ENCODE results near the gene RBFOX1. TPM values are rescaled to one million over a fixed set of nuclear protein-coding genes. Genes with fewer than 3 reads are reported as not detected.

Gene RBFOX1
- total RNA-seq, 1 donor from 2014 or later, result not detected

DNA sequence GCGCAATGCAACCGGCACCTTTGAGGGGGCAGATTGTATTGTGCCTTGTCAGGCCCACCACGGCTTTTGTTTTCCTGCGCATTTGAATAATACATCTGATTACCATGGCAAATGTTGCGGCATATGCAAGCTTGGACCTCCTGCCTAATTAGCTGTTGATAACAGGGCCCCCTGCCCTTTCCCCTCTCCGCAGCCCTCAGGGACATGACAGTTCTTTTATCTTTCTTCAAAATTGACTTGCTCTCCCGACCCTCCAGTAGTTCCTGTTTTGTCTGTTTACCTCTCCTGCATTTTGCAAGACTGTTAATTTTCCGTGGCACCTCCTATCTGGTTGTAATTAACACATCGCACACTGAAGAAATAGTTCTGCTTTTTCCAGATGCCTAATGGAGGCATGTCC is 86.8 kb downstream of the RBFOX1 start:
- no peak for DNase-seq (ENCODE audit: low read depth in 2 of 2)

DNA sequence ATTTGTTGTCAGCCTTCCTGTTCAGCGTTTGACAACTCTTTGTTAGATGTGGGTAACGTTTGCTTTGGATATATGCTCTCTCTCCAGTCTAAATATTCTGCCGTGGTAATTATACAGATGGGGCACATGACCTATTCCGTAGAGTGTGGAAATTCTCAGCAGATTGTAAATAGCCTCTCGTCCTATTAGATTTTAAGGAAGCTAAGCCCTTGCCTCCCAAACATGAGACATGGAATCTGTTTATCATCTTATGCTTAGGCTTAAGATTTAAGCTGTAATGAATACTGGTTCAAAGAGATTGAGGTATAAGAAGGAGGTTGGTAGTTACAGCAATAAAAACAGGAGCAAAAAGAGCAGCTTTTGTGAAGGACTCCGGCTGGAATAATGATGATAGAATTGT is 87.4 kb downstream of the RBFOX1 start:
- no peak for DNase-seq (ENCODE audit: low read depth in 2 of 2)

GRCh38 chr16:7420843-7421242 is 88.2 kb downstream of the RBFOX1 start:
- no peak for DNase-seq (ENCODE audit: low read depth in 2 of 2)

- DNase-seq (ENCODE audit: low read depth in 2 of 2), result no peak
Observed at GRCh38 chr16:7421578-7421977, 88.9 kb downstream of the RBFOX1 start.

- no peak for DNase-seq (ENCODE audit: low read depth in 2 of 2)
Observed at GRCh38 chr16:7422036-7422888, 89.6 kb downstream of the RBFOX1 start.

DNA sequence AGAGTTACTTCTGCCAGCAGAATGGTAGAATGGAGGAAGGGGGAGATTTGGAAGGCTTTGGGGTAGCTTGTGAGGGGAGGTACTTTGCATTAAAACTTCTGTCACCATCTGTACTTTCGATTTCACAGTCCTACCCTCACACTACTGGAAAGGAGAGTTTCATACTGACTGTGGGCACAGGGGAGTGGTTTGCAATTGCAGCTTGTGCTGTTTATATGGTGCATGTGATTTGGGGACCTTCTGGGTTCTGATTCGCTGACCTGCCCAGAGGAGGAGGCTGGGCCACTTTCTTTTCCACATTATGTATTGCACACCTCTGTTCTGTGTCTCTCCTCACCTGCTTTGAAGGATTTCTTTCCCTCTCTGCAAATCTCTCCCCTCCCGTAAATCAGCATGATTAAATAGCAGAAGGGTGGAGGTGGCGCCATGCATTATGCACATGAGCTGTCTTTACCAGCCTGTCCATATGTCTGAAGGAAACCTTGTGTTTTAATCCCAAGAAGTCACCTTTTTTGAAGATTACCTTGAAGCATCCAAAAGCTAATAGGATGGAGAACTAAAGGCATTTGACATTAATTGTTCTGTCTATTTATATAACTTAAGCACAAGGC is 90.9 kb downstream of the RBFOX1 start:
- DNase-seq (ENCODE audit: low read depth in 2 of 2), result no peak

- DNase-seq (ENCODE audit: low read depth in 2 of 2), result no peak
Observed at GRCh38 chr16:7426161-7426560, 93.5 kb downstream of the RBFOX1 start.

DNA sequence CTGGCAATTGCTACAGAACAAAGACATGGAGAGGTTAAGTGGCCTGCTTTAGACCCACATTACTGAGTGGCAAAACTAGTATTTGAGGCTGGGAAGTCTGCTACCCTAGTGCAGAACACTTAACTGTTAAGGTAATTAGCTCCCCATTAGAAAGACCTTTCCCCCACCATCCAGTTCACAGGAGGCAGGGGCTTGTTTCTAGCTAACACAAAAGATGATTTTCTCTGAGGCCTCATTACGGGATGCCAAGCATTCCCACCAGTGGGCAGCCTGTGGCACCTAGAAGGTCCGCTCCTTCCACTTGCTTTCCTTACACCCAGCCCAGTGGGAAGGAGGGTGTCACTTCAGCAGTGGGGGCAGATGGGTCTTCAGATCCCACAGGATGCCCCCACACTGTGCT is 99.1 kb downstream of the RBFOX1 start:
- no peak for DNase-seq (ENCODE audit: low read depth in 2 of 2)

GRCh38 chr16:7436306-7436705 is 103.7 kb downstream of the RBFOX1 start:
- no peak for DNase-seq (ENCODE audit: low read depth in 2 of 2)

DNA sequence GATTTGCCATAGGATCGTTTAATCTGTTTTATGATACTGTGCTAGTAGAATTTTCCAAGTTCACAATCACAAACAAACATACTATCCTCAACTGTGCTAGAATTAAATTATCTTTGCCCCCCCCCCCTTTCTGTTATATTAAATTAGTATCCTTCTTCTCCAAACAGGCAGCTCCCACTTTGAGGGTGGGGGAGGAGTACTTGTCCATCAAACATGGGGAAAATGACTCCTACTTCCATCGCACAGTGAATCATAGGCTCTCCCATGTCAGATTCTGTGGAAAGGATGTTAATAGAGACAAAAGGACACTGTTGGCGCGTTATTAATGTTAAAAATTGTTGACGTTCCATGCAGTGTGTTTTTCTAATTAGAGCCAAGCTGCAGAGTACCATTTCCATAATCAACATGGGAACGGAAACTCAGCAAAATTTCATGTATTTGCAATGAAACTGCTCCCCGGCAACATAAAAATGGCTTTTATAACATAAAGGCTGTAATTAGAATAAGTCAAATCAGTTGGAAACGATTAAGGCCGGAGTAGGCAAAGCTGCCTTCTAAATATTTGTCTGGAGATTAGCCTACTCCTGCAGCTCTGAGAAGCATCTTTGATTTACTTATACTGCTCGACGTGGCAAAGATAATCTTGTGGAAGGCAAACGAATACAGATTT is 104.6 kb downstream of the RBFOX1 start:
- DNase-seq (ENCODE audit: low read depth in 2 of 2), result no peak

- no peak for DNase-seq (ENCODE audit: low read depth in 2 of 2)
Observed at GRCh38 chr16:7437843-7438242, 105.2 kb downstream of the RBFOX1 start.

- DNase-seq (ENCODE audit: low read depth in 2 of 2), result no peak
Observed at GRCh38 chr16:7438601-7439000, 106.0 kb downstream of the RBFOX1 start.

DNA sequence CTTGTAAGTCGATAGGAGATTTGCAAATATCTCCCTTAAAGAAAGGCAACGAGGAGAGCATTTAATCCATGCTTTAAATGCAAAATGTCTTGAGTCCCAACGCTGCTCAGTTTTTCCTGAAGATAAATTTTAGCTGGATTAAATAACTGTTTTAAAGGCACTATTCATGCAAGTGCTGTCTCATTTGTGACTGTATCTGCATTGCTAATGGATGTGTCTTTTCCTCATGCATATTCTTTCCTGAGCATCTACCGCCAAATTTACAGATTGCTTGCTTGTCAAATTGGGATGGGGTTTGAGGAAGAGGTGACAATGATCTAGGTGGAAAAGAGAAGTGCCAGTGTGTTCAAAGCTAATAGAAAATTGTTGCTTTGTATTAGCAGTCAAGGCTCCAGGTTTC is 106.9 kb downstream of the RBFOX1 start:
- no peak for DNase-seq (ENCODE audit: low read depth in 2 of 2)

DNA sequence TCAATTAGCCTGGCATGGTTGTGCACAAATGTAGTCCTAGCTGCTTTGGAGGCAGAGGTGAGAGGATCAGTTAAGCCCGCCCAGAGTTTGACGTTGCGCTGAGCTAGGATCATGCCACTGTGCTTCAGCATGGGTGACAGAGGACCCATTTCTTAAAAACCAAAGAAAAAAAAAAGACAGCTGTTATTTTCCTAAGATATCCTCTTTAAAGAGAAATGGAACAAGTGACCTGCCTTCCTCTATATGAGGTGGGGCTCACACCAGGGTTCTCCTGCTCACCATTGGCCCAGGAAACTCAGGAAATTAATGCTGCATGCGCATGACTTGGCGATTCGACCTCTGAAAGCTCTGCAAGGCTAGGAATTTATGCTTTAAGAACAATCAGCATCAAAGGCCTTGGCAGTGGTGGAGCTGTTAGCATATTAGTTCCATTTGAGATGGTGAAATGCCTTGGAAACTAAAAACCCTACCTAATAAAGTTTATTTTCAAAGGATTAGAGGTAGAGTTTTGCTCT is 108.3 kb downstream of the RBFOX1 start:
- no peak for DNase-seq (ENCODE audit: low read depth in 2 of 2)

GRCh38 chr16:7442050-7442449 is 109.4 kb downstream of the RBFOX1 start:
- DNase-seq (ENCODE audit: low read depth in 2 of 2), result no peak

DNA sequence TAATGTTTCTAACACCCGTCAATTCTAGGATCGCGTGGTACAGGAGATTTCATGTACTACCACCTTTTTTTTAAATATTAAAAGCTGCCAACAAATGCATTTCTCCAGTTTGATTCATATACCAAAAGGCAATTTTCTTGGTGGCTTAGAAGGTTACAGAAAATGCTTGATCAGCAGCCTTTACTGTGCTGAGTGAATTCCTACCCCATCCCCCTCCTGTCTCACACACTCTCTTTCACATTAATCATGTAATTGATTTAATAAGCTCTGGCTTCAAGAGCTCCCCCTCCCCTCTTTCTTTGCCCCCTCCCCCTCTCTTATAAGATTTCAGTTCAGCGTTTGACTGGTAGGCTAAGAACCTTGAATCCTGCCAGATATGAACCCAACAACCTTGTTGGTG is 110.5 kb downstream of the RBFOX1 start:
- no peak for DNase-seq (ENCODE audit: low read depth in 2 of 2)

GRCh38 chr16:7443648-7444365 is 111.2 kb downstream of the RBFOX1 start:
- no peak for DNase-seq (ENCODE audit: low read depth in 2 of 2)

- no peak for DNase-seq (ENCODE audit: low read depth in 2 of 2)
Observed at GRCh38 chr16:7449306-7449705, 116.7 kb downstream of the RBFOX1 start.

GRCh38 chr16:7449808-7450207 is 117.2 kb downstream of the RBFOX1 start:
- no peak for DNase-seq (ENCODE audit: low read depth in 2 of 2)

GRCh38 chr16:7450440-7450839 is 117.8 kb downstream of the RBFOX1 start:
- DNase-seq (ENCODE audit: low read depth in 2 of 2), result no peak

- DNase-seq (ENCODE audit: low read depth in 2 of 2), result no peak
Observed at GRCh38 chr16:7452090-7452489, 119.4 kb downstream of the RBFOX1 start.

GRCh38 chr16:7456211-7456610 is 123.6 kb downstream of the RBFOX1 start:
- no peak for DNase-seq (ENCODE audit: low read depth in 2 of 2)
